Upper lobe of left lung (tissue), 6 donors: ENCODE results near the gene DPYD. TPM values are rescaled to one million over a fixed set of nuclear protein-coding genes. Genes with fewer than 3 reads are reported as not detected.

Source experiments
- ATAC-seq, 2 donors: fragments of 200-7000 bp; cut with Tn5 transposase; one replicate each; pipeline ENCODE4 v1.9.1; 2022; ENCODE audit warnings: mild to moderate bottlenecking in 2 of 2, moderate library complexity in 2 of 2; ENCODE audit not compliant: low FRiP score in 2 of 2
- DNase-seq, 2 donors: peaks; one replicate each; pipeline ENCODE4 v3.0.0-alpha.2; 2019 to 2020
- H3K27ac ChIP-seq, 4 donors: fragments of 200-600 bp; sonication (generic); one replicate each; pipeline ENCODE4 v1.5.1; 2016 to 2019
- H3K27me3 ChIP-seq, 4 donors: fragments of 200-600 bp; sonication (generic); one replicate each; pipeline ENCODE4 v1.5.1; 2017 to 2019
- H3K36me3 ChIP-seq, 4 donors: fragments of 200-600 bp; sonication (generic); one replicate each; pipeline ENCODE4 v1.5.1; 2016 to 2019
- H3K4me1 ChIP-seq, 4 donors: fragments of 200-600 bp; sonication (generic); one replicate each; pipeline ENCODE4 v1.5.1; 2018 to 2019
- H3K4me3 ChIP-seq, 4 donors: fragments of 200-600 bp; sonication (generic); one replicate each; pipeline ENCODE4 v1.5.1; 2017 to 2019; ENCODE audit warnings: mild to moderate bottlenecking in 2 of 4, moderate library complexity in 1 of 4
- H3K9me3 ChIP-seq, 4 donors: fragments of 200-600 bp; sonication (generic); one replicate each; pipeline ENCODE4 v1.5.1; 2018 to 2019
- EP300 ChIP-seq, 4 donors: sonication (generic); formaldehyde crosslinking; IDR thresholded peaks; one replicate each; pipeline ENCODE4 v1.5.1; 2017; ENCODE audit warnings: antibody characterized with exemption in 4 of 4, control low read depth in 2 of 4
- POLR2A ChIP-seq, 4 donors: fragments of 450-650 bp; IDR thresholded peaks; one replicate each; pipeline ENCODE4 v1.5.1; 2016 to 2017; ENCODE audit warnings: antibody characterized with exemption in 4 of 4, mild to moderate bottlenecking in 2 of 4
- POLR2AphosphoS5 ChIP-seq, 2 donors: sonication (generic); formaldehyde crosslinking; IDR thresholded peaks; one replicate each; pipeline ENCODE4 v1.5.1; 2017; ENCODE audit warnings: antibody characterized with exemption in 2 of 2
- WGBS, 2 donors: methylation state at CpG; one replicate each; pipeline ENCODE4 v1.1.5; 2017 to 2018; 5-methylcytosine and 5-hydroxymethylcytosine counted together
- total RNA-seq, 6 donors: library from RNA; depleted of rRNA in 4 of 6; stranded (reverse); fragments of >200 nt in 4 of 6; gene quantifications; one replicate each; pipeline versions ENCODE4 v1.1.0 to v1.2.1, GENCODE V29; 2016 to 2021
- TF ChIP-seq, protein P1 (sequence below), 6 experiments: fragments of 450-650 bp in 4 of 6; fragments of 200-600 bp in 2 of 6; sonication (generic) in 2 of 6; IDR thresholded peaks; one replicate each; pipeline ENCODE4 v1.5.1; 2016 to 2019; ENCODE audit warnings: antibody characterized with exemption in 6 of 6
- donor health status: DM: no; HTN: no; CAD: no; lungs with moderate emphysema.
- donor health status: DM: no; HTN: yes; CAD: no; lungs with severe emphysema.

Gene DPYD
- total RNA-seq, 6 donors from 2014 or later, result 60.9 to 106 (median 79.7) TPM

DNA sequence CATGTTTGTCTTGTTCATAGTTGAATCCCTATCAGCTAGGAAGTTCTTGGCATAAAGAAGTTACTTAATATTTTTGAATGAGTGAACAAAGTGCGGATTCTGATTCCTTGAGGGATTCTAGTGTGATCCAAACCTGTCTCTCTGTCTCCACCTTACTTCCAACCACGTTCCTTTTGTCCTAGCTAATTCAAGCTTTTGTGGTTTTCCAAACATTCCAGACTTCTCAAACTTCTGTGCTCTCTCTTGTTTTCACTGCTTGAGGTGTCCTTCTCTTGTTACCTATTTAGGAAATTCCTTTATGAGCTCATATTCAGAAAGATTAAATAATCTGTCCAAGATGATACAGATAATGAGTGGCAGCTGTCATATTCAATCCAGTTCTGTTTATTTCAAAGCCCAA, 846.1 kb downstream of the DPYD start:
- H3K9me3 ChIP-seq, result no peaks in the 10 kb centered on the region
- whole genome bisulfite sequencing, 2 donors, result 87 to 88% methylated on average over 2 of the region's 2 CpGs
- no peak overlapping the region for H3K27ac ChIP-seq
- ATAC-seq, result no peak
- no peak for TF ChIP-seq EP300 (IDR thresholded peaks at IDR 0.05)
- TF ChIP-seq, protein P1, sequence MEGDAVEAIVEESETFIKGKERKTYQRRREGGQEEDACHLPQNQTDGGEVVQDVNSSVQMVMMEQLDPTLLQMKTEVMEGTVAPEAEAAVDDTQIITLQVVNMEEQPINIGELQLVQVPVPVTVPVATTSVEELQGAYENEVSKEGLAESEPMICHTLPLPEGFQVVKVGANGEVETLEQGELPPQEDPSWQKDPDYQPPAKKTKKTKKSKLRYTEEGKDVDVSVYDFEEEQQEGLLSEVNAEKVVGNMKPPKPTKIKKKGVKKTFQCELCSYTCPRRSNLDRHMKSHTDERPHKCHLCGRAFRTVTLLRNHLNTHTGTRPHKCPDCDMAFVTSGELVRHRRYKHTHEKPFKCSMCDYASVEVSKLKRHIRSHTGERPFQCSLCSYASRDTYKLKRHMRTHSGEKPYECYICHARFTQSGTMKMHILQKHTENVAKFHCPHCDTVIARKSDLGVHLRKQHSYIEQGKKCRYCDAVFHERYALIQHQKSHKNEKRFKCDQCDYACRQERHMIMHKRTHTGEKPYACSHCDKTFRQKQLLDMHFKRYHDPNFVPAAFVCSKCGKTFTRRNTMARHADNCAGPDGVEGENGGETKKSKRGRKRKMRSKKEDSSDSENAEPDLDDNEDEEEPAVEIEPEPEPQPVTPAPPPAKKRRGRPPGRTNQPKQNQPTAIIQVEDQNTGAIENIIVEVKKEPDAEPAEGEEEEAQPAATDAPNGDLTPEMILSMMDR (IDR thresholded peaks at IDR 0.05), result no peak
- no peak for TF ChIP-seq POLR2AphosphoS5 (IDR thresholded peaks at IDR 0.05)
- TF ChIP-seq POLR2A (IDR thresholded peaks at IDR 0.05), result no peak
- H3K27me3 ChIP-seq, result no peaks in the 10 kb centered on the region
- peaks cover 0 to 15% (median under 1%) of the 10 kb centered on the region in 4 donors for H3K36me3 ChIP-seq
- no peak for DNase-seq
- H3K4me1 ChIP-seq, result no peaks in the 10 kb centered on the region
- H3K4me3 ChIP-seq, result no peak overlapping the region

DNA sequence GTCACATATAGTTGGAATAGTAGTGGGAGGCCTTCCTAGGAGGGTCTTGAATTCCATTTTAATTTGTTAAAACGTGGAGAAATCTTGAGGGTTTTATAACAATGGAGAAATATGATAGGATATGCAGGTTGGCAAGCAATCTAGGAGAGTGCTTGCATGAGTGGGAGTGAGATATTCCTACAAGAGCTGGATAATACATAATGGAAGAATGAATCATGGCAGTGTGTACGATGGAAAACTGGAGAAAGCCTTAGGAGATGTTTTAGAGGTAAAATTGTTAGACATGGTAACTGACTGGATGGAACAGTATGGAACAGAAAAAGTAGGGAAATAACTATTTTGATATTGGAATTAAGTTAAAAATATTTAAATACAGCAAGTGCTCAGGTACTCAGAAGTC, 846.9 kb downstream of the DPYD start:
- ATAC-seq (no peak), DNase-seq (no peak)
- Histone ChIP-seq H3K27me3 (no peaks in the 10 kb centered on the region), H3K27ac (no peak overlapping the region), H3K36me3 (peaks cover 0 to 10% (median under 1%) of the 10 kb centered on the region in 4 donors), H3K4me1 (no peaks in the 10 kb centered on the region), H3K4me3 (no peak overlapping the region), H3K9me3 (no peaks in the 10 kb centered on the region)
- TF ChIP-seq, protein P1 (IDR thresholded peaks at IDR 0.05), result no peak
- TF ChIP-seq EP300 (IDR thresholded peaks at IDR 0.05), result no peak
- no peak for TF ChIP-seq POLR2AphosphoS5 (IDR thresholded peaks at IDR 0.05)
- no peak for TF ChIP-seq POLR2A (IDR thresholded peaks at IDR 0.05)
- 77 to 83% methylated on average over 2 of the region's 2 CpGs for WGBS, 2 donors

DNA sequence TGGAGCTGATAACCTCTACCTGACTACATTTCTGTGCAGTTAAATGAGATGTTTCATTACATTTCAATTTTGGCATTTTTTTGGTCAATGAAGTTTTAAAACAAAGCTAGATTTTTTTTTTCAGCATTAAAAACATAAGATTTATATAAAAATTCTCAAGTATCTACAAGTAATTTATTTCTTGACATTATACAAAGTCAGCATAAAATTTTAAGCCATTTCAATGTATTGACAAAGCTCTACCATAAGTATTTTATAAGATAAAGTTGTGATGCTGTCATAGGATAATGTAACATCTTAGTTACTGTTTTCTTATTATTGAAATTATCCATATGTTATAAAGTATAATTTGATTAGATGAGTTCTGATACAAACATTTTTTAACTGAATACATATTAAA, 847.7 kb downstream of the DPYD start:
- Histone ChIP-seq H3K27me3 (no peaks in the 10 kb centered on the region), H3K27ac (no peak overlapping the region), H3K36me3 (peaks cover 0 to 7% (median under 1%) of the 10 kb centered on the region in 4 donors), H3K4me1 (no peaks in the 10 kb centered on the region), H3K9me3 (no peaks in the 10 kb centered on the region), H3K4me3 (no peak overlapping the region)
- TF ChIP-seq POLR2AphosphoS5 (IDR thresholded peaks at IDR 0.05) (no peak), EP300 (IDR thresholded peaks at IDR 0.05) (no peak), POLR2A (IDR thresholded peaks at IDR 0.05) (no peak)
- TF ChIP-seq, protein P1 (IDR thresholded peaks at IDR 0.05), result no peak
- ATAC-seq, result no peak
- no peak for DNase-seq

DNA sequence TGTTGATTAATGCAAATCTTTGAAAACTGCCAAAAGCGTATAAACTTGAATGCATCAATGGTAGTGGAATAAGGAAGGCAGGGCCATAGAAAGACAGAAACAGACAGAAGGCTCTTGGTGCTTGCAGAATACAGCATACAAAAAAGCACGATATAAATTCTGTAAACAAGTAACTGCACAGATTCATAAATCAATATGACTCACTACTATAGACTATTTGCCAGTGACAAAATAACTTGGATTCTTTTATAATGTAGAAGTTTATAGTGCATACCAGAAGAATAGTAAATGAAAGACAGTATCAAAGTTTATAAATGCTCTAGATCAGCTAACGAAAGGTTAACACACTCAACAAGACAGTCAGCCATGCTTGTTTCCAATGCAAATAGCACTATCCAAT, 849.7 kb downstream of the DPYD start:
- H3K27ac ChIP-seq, result no peak overlapping the region
- WGBS, 2 donors, result 83 to 89% methylated on average over 3 of the region's 3 CpGs
- TF ChIP-seq, protein P1 (IDR thresholded peaks at IDR 0.05), result no peak
- TF ChIP-seq EP300 (IDR thresholded peaks at IDR 0.05) (no peak), POLR2A (IDR thresholded peaks at IDR 0.05) (no peak), POLR2AphosphoS5 (IDR thresholded peaks at IDR 0.05) (no peak)
- H3K4me3 ChIP-seq, result no peak overlapping the region
- ATAC-seq, result no peak
- H3K36me3 ChIP-seq, result peaks cover 0 to 2% (median under 1%) of the 10 kb centered on the region in 4 donors
- no peaks in the 10 kb centered on the region for H3K27me3 ChIP-seq
- H3K9me3 ChIP-seq, result peaks cover 0 to 6% (median 0%) of the 10 kb centered on the region in 4 donors
- no peak for DNase-seq
- H3K4me1 ChIP-seq, result no peaks in the 10 kb centered on the region

DNA sequence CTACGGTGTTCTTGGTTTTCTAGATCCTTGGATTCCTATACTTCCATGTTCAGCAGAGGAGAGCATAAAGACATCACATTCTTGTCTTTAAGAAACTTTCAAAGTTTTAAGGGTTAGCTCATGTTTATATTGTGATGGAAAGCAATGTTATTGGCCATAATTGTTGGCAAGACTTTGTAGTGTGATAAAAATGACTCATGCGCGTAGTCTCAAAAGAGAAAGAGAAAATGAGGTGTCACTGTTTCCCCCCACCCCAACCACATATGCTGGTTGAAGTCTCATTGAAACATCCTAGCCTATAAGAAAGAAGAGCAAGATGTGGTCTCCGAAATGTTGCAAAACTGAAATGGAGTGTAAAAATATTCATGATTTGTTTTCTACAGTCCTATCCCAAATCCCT, 850.5 kb downstream of the DPYD start:
- no peak overlapping the region for H3K4me3 ChIP-seq
- DNase-seq (no peak), ATAC-seq (no peak)
- H3K9me3 ChIP-seq, result peaks cover 0 to 6% (median 0%) of the 10 kb centered on the region in 4 donors
- H3K27me3 ChIP-seq, result no peaks in the 10 kb centered on the region
- H3K4me1 ChIP-seq, result no peaks in the 10 kb centered on the region
- H3K27ac ChIP-seq, result no peak overlapping the region
- TF ChIP-seq POLR2A (IDR thresholded peaks at IDR 0.05) (no peak), EP300 (IDR thresholded peaks at IDR 0.05) (no peak), POLR2AphosphoS5 (IDR thresholded peaks at IDR 0.05) (no peak)
- H3K36me3 ChIP-seq, result peaks cover 0 to 2% (median 0%) of the 10 kb centered on the region in 4 donors
- 82 to 85% methylated on average over 4 of the region's 4 CpGs for WGBS, 2 donors
